Fibroblast of the conjunctiva (primary cell): ENCODE measurements around the gene R3HDM2.

ENCODE experiments used
- DNase-seq: peaks from one replicate; pipeline ENCODE4 v3.0.0-alpha.2; 2010; ENCODE audit warnings: low read depth

Gene R3HDM2

GRCh38 chr12:57467212-57467874 lies 36.5 kb upstream of the R3HDM2 start:
- no peak for DNase-seq

- no peak for DNase-seq
These were observed 35.1 kb upstream of the R3HDM2 start for GRCh38 chr12:57465747-57466505.

- no peak for DNase-seq
These were observed 34.3 kb upstream of the R3HDM2 start for GRCh38 chr12:57465030-57465746.

- DNase-seq = no peak
These were observed 33.7 kb upstream of the R3HDM2 start for GRCh38 chr12:57464569-57464968.

GRCh38 chr12:57462912-57463253 lies 32.0 kb upstream of the R3HDM2 start:
- DNase-seq = no peak

- DNase-seq = peak; percentile 79
These were observed 31.5 kb upstream of the R3HDM2 start for GRCh38 chr12:57462251-57462911.

- DNase-seq = no peak
These were observed 31.0 kb upstream of the R3HDM2 start for GRCh38 chr12:57461917-57462250.

- no peak for DNase-seq
These were observed 30.6 kb upstream of the R3HDM2 start for GRCh38 chr12:57461276-57461916.

- no peak for DNase-seq
These were observed 30.0 kb upstream of the R3HDM2 start for GRCh38 chr12:57460841-57461275.

- DNase-seq = no peak
These were observed 29.6 kb upstream of the R3HDM2 start for GRCh38 chr12:57460468-57460784.

- DNase-seq = no peak
These were observed 29.1 kb upstream of the R3HDM2 start, which contains the start of gene GLI1 for GRCh38 chr12:57459750-57460467. Gene GLI1 (plus strand): TSS chr12:57459785. CDS start chr12:57463692, 3,907 bp downstream.

- peak; percentile 97 for DNase-seq
These were observed 28.4 kb upstream of the R3HDM2 start for GRCh38 chr12:57459055-57459749.

- no peak for DNase-seq
These were observed 27.8 kb upstream of the R3HDM2 start for GRCh38 chr12:57458665-57459054.

- no peak for DNase-seq
These were observed 26.1 kb upstream of the R3HDM2 start for GRCh38 chr12:57456737-57457490.

- DNase-seq = no peak
These were observed 25.4 kb upstream of the R3HDM2 start for GRCh38 chr12:57456145-57456700.

- no peak for DNase-seq
These were observed 24.7 kb upstream of the R3HDM2 start for GRCh38 chr12:57455374-57456144.

- peak; percentile 96 for DNase-seq
These were observed 23.9 kb upstream of the R3HDM2 start, which contains the start of gene INHBE for GRCh38 chr12:57454566-57455373. Gene INHBE (plus strand): TSS chr12:57455307. CDS start chr12:57455537, 230 bp downstream.

GRCh38 chr12:57454213-57454565 lies 23.3 kb upstream of the R3HDM2 start:
- DNase-seq = no peak
